Measurements from ENCODE around the gene PIK3R1. TPM values are rescaled to one million over a fixed set of nuclear protein-coding genes. Genes with fewer than 3 reads are reported as not detected.
A peak's percentile ranks its signal among the peaks of the same experiment; 100 is the strongest.

PIK3R1 gene
- total RNA-seq, 1 experiment from 2014 or later, result 26.0 TPM

- Histone ChIP-seq H3K4me3 (no peak overlapping the region), H3K36me3 (no peaks in the 10 kb centered on the region), H3K4me1 (no peaks in the 10 kb centered on the region; the same call in 1 of the 2 replicates), H3K9me3 (replicated peaks) (no peaks in the 10 kb centered on the region), H3K27ac (no peak overlapping the region), H3K27me3 (no peaks in the 10 kb centered on the region)
- no peak for DNase-seq
Observed at GRCh38 chr5:68306361-68307014, 90.9 kb downstream of the PIK3R1 start.

GRCh38 chr5:68313336-68313735 lies 97.8 kb downstream of the PIK3R1 start:
- Histone ChIP-seq H3K9me3 (replicated peaks) (no peaks in the 10 kb centered on the region), H3K4me3 (no peak overlapping the region), H3K36me3 (no peaks in the 10 kb centered on the region), H3K27me3 (no peaks in the 10 kb centered on the region), H3K4me1 (no peaks in the 10 kb centered on the region), H3K27ac (no peak overlapping the region)
- DNase-seq, result no peak

GRCh38 chr5:68314465-68314864 lies 98.9 kb downstream of the PIK3R1 start:
- no peak for DNase-seq
- no peak overlapping the region for H3K27ac ChIP-seq

GRCh38 chr5:68315679-68316271 lies 100.2 kb downstream of the PIK3R1 start:
- Histone ChIP-seq H3K27ac (no peak overlapping the region), H3K4me1 (no peaks in the 10 kb centered on the region), H3K27me3 (no peaks in the 10 kb centered on the region), H3K9me3 (replicated peaks) (no peaks in the 10 kb centered on the region), H3K36me3 (no peaks in the 10 kb centered on the region), H3K4me3 (no peak overlapping the region)
- peak in 1 of 2 experiments; percentile 17 for DNase-seq

More at GRCh38 chr5:68314465-68314864, 98.9 kb downstream of the PIK3R1 start:
- Histone ChIP-seq H3K27me3 (no peaks in the 10 kb centered on the region), H3K4me3 (no peak overlapping the region), H3K9me3 (replicated peaks) (no peaks in the 10 kb centered on the region), H3K4me1 (no peaks in the 10 kb centered on the region), H3K36me3 (no peaks in the 10 kb centered on the region)

- Histone ChIP-seq H3K4me3 (no peak overlapping the region), H3K27me3 (no peaks in the 10 kb centered on the region), H3K27ac (no peak overlapping the region), H3K9me3 (replicated peaks) (no peaks in the 10 kb centered on the region), H3K36me3 (no peaks in the 10 kb centered on the region), H3K4me1 (no peaks in the 10 kb centered on the region)
- no peak for DNase-seq
Observed at GRCh38 chr5:68316469-68316868, 100.9 kb downstream of the PIK3R1 start.

- Histone ChIP-seq H3K9me3 (replicated peaks) (no peaks in the 10 kb centered on the region), H3K36me3 (no peaks in the 10 kb centered on the region), H3K4me3 (no peak overlapping the region), H3K27ac (no peak overlapping the region), H3K4me1 (no peaks in the 10 kb centered on the region), H3K27me3 (no peaks in the 10 kb centered on the region)
- no peak for DNase-seq
Observed at GRCh38 chr5:68317646-68318045, 102.1 kb downstream of the PIK3R1 start.

GRCh38 chr5:68318955-68319705 lies 103.6 kb downstream of the PIK3R1 start:
- no peak overlapping the region for H3K27ac ChIP-seq
- no peak for DNase-seq
- no peaks in the 10 kb centered on the region for H3K36me3 ChIP-seq

GRCh38 chr5:68319706-68320412 lies 104.3 kb downstream of the PIK3R1 start:
- Histone ChIP-seq H3K9me3 (replicated peaks) (no peaks in the 10 kb centered on the region), H3K27ac (no peak overlapping the region), H3K4me3 (no peak overlapping the region), H3K36me3 (no peaks in the 10 kb centered on the region), H3K27me3 (no peaks in the 10 kb centered on the region), H3K4me1 (no peaks in the 10 kb centered on the region)
- no peak for DNase-seq

More at GRCh38 chr5:68318955-68319705, 103.6 kb downstream of the PIK3R1 start:
- no peaks in the 10 kb centered on the region for H3K27me3 ChIP-seq
- no peaks in the 10 kb centered on the region for H3K9me3 ChIP-seq (replicated peaks)
- H3K4me1 ChIP-seq, result no peaks in the 10 kb centered on the region
- H3K4me3 ChIP-seq, result no peak overlapping the region

- no peaks in the 10 kb centered on the region for H3K4me1 ChIP-seq
- H3K9me3 ChIP-seq (replicated peaks), result no peaks in the 10 kb centered on the region
- no peak for DNase-seq
- no peaks in the 10 kb centered on the region for H3K27me3 ChIP-seq
- H3K27ac ChIP-seq, result no peak overlapping the region
- no peaks in the 10 kb centered on the region for H3K36me3 ChIP-seq
- H3K4me3 ChIP-seq, result no peak overlapping the region
Observed at GRCh38 chr5:68320413-68320986, 104.9 kb downstream of the PIK3R1 start.

GRCh38 chr5:68325065-68325580 lies 109.6 kb downstream of the PIK3R1 start:
- Histone ChIP-seq H3K4me1 (no peaks in the 10 kb centered on the region), H3K36me3 (no peaks in the 10 kb centered on the region), H3K27ac (no peak overlapping the region), H3K9me3 (replicated peaks) (no peaks in the 10 kb centered on the region), H3K4me3 (no peak overlapping the region), H3K27me3 (no peaks in the 10 kb centered on the region)
- DNase-seq, result no peak

- H3K27me3 ChIP-seq, result no peaks in the 10 kb centered on the region
- no peaks in the 10 kb centered on the region for H3K36me3 ChIP-seq
- peaks cover 3% of the 10 kb centered on the region; the same call in 1 of the 2 replicates for H3K4me1 ChIP-seq
- no peak overlapping the region for H3K4me3 ChIP-seq
- no peak for DNase-seq
- H3K9me3 ChIP-seq (replicated peaks), result no peaks in the 10 kb centered on the region
- H3K27ac ChIP-seq, result no peak overlapping the region
Observed at GRCh38 chr5:68329554-68330255, 114.1 kb downstream of the PIK3R1 start.

GRCh38 chr5:68330574-68330973 lies 115.0 kb downstream of the PIK3R1 start:
- H3K27ac ChIP-seq, result no peak overlapping the region
- H3K27me3 ChIP-seq, result no peaks in the 10 kb centered on the region
- no peaks in the 10 kb centered on the region for H3K9me3 ChIP-seq (replicated peaks)
- H3K4me1 ChIP-seq, result peaks cover 3% of the 10 kb centered on the region; the same call in 1 of the 2 replicates
- peak; percentile 27 to 53 for DNase-seq
- H3K36me3 ChIP-seq, result no peaks in the 10 kb centered on the region
- H3K4me3 ChIP-seq, result no peak overlapping the region

GRCh38 chr5:68331192-68332079 lies 115.9 kb downstream of the PIK3R1 start:
- H3K27ac ChIP-seq, result no peak overlapping the region
- no peaks in the 10 kb centered on the region for H3K27me3 ChIP-seq
- no peak for DNase-seq

More at GRCh38 chr5:68331192-68332079, 115.9 kb downstream of the PIK3R1 start:
- Histone ChIP-seq H3K4me3 (no peak overlapping the region), H3K4me1 (peaks cover 3% of the 10 kb centered on the region; the same call in 1 of the 2 replicates), H3K36me3 (no peaks in the 10 kb centered on the region), H3K9me3 (replicated peaks) (no peaks in the 10 kb centered on the region)
